Activated naive CD8-positive, alpha-beta T cell treated with anti-CD3 and anti-CD28 coated beads, Interleukin-2, amount 50 U/mL, for 16 hours (primary cell): ENCODE data around the gene SOX1.

Experiments
- DNase-seq: peaks from one replicate; pipeline ENCODE4 v3.0.0-alpha.2; 2020; ENCODE audit warnings: low read depth, low spot score

Gene SOX1

DNA sequence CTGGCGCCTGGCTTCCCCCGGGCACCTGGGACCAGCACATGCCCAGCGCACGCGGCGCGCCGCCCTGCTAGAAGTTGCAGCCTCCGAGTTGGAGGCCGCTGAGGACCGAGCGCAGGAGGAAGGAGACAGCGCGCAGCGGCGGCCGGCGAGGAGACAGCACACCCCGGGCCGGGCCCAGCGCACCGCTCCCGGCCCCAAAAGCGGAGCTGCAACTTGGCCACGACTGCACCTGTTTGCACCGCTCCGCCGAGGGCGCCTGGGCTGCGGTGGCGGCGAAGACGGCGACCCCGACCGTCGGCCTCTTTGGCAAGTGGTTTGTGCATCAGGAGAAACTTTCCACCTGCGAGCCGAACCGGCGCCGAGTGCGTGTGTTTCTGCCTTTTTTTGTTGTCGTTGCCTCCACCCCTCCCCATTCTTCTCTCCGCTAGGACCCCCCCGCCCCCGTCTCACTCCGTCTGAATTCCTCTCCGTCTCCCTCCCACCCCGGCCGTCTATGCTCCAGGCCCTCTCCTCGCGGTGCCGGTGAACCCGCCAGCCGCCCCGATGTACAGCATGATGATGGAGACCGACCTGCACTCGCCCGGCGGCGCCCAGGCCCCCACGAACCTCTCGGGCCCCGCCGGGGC lies at the start of gene SOX1:
SOX1 (plus strand) TSS at position 34 of the 626 bp plus-strand sequence; CDS start at position 544, 510 bp downstream.
- DNase-seq = no peak

- DNase-seq = no peak
Observed at GRCh38 chr13:112024577-112024976, 42.4 kb upstream of the SOX1 start.

DNA sequence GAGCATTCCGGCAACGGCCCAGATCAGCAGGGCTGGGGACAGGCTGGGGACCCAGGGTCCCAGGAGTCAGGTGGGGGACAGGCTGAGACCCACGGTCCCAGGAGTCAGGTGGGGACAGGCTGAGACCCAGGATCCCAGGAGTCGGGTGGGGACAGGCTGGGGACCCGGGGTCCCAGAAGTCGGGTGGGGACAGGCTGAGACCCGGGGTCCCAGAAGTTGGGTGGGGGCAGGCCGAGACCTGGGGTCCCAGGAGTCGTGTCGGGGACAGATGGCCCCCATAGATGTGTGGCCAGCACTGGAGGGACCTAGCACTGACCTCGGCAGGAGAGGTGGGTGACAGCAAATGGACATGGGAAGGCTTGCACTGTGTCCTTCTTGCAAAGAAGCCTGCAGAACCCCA lies 39.7 kb upstream of the SOX1 start:
- DNase-seq = no peak

DNA sequence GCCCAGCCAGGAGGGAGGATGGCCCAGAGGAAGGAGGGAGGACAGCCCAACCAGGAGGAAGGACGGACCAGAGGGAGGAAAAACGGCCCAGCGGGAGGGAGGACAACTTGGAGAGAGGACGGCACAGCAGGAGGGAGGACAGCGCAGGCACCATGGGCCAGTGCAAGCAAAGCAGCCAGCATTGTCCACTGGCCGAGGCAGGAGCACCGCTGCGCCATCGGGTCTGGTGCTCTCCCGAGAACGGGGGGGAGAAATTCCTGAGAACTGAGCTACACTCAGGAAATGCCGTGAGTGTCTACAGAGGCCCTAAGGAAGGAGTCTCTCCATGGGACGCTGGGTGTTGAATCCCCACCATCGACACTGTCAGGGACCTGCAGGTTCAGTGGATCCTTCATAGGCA lies 38.5 kb upstream of the SOX1 start:
- no peak for DNase-seq

DNA sequence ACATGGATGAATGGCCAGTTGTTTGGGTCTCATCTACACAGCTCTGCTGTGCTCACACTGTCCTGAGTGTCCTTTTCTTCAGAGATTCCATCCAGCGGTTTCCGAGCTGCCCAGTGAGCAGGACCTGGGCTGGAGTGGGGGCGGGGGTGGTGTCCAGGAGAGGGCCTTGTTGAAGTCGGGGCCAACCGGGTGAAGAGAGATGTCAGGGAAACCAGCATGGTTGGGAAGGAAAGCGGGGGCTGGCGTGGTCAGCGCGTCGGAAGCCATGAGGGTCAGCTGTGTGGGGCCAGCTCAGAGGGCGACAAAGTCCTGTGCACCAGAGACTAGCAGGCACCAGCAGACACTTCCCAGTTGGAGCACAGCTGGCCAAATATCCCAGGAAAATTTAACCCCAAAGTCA lies 37.8 kb upstream of the SOX1 start:
- DNase-seq = no peak

DNA sequence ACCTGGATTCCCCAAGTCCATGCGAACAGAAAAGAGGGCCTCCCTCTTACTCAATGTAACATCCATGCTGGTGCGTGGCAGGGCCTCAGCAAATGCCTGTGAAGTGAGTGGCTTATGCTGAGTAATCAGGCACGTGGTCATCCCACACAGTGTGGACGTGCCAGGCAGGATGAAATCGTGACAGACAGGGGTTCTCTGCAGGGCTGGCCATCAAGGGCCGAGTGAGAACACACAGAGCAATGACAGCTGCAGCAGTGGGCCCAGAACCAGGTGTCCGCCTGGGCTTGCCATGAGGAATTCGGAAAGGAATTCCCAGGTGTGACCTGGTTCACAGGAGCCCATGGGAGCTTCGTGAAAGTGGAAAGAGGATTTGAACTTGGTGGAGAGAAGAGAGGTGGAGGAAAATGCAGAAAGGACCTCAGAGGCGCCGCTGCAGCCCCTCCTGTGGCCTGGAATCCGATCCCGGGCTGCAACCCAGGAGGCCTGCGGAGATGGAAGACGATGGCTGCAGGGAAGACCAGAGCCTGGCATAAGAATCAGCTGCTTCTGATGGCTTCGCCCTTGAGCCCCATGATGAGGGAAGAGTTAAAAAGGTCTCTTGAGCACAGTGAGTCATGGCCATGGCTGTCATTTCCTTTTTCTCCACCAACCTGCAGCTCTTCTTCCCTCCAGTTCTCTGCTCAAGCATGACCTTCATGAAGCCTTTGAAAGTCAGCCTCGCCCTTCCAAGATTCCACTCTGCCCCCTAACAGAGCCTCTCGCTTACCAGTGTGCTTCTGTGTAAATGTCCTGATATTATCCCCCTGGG lies 34.6 kb upstream of the SOX1 start:
- no peak for DNase-seq

DNA sequence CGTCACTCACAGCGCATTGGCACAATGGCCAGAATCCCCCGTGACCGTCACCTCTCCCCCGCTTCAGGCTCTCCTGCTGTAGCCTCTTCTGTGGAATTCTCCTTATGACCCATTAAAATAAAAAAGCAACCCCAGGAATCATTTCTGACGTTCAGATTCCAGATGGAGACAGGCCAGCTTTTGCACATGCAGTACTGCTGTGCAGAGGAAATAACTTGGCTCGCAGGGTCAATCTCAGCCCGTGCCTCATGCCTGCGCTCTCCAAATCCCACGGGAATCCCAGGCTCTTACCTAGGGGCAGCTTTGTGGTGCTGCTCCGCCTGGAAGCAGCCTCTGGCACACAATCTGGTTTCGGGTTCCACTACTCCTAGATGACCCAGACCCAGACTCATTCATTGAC lies 32.7 kb upstream of the SOX1 start:
- DNase-seq = no peak

GRCh38 chr13:112034846-112035245 lies 32.1 kb upstream of the SOX1 start:
- no peak for DNase-seq

DNA sequence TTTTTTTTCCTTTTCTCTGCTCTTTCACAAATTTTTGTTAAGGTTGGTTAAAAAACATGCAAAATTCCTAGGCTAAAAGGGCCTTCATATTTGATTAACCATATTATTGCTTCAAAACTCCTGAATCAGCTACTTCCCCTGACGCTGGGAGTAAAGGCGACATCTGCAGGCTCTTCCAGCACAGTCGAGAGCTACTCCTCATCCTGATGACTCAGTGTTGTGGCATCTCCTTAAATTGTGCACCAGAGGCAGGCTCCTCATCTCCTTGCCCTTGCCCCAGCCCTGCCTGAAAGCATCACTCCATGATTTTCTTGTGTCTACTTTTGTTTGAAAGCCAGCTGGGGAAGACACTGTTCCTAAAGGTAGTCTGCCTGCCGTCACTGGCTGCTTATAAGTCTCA lies 24.5 kb upstream of the SOX1 start:
- no peak for DNase-seq

- DNase-seq = no peak
Observed at GRCh38 chr13:112052213-112052612, 14.7 kb upstream of the SOX1 start.

GRCh38 chr13:112053167-112053743 lies 13.7 kb upstream of the SOX1 start:
- no peak for DNase-seq

GRCh38 chr13:112053744-112054615 lies 13.0 kb upstream of the SOX1 start:
- no peak for DNase-seq

DNA sequence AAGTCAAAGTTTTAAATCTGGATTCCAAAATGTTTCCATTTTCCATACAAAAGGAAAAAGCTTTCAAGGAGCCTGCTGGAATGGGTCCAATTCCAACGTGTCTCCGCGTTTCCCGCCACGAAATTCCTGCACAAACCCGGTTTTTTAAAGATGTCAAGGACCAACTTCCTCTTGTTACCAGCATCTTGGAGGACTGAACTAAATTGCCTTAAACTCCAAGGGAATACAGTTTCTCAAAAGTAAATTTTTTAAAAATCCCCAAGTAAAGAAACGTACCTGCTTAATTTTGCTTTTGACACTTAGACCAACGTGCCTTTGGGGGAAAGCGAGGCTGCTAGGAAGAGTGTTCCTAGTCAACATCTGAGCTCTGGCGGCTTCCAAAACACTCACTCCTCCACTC lies 12.3 kb upstream of the SOX1 start:
- no peak for DNase-seq

DNA sequence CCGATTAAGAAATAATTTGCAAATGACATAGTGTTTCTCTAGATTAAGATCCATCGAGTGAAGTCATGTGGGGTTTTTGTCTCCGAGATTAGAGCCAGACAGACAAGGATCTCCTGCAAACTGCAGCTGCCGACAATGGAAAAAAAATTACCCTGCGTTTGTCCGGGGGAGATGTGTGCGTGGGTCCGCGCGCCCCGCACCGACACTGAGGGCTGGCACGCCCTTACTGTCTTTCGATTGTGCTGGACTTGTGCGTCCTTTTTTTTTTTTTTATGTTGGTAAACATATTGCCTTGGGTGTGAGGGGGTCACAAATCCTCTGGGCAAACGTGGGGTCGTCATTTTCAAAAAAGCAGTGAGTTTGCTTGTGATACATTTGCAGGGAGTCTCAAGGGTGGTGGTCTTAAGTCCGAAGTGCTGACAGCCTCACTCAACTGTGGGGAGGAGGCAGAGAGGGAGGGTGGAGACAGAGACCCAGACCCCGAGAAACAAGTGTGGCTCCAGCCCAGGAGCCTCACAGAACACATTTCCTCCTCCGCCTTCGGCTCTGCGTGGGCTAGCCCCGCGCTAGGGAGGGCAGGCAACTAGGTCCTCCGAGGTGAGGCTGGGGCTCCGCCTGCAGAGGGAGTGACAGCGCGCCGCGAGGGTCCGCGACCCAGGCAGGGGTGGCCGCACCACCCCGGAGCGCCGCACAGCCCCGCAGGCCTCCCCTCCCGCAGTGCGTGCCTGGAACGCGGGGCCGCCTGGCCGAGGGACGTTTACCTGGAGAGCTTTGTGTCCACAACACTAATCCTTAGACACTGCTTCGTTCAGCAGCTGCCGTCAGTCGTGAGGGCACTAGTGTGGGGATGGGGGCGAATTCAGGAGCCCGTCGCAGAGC lies 11.7 kb upstream of the SOX1 start:
- DNase-seq = no peak

DNA sequence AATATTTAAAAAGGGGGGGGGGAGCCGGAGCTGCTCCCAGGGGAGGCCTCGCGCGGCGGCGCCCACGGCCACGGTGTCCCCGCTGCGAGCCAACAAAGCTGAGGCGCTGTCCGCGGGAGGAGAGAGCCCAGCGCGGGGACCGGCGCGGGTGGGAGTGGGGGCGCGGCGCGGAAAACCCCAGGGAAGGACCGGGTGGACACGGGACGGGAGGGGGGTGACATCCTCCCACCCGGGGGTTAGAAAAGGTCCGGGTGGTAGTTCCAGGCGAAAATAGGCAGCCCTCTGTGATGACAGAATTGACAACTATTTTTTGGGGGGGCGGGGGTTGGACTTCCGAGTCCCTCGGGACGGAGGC lies 11.1 kb upstream of the SOX1 start:
- no peak for DNase-seq

DNA sequence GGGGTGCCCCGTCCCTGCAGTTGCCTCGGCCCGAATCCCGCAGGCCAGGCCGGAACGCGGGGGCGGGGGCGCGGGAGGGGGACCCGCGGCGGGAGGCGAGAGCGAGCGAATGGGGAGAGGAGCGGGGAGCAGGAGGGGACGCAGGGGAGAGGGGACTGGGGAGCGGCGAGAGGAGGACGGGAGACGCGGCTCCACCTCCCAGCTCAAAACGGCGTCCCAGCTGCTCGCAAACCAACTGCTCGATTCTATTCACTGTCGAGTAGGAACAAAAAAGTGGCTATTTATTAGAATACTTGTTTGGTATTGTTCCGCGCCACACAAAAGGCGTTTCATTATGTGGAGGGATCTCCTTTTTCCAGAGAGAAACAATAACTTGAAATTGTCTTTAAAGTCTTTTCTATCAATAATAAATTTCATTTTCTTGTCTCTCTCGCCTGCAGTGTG lies 10.6 kb upstream of the SOX1 start:
- DNase-seq = no peak

DNA sequence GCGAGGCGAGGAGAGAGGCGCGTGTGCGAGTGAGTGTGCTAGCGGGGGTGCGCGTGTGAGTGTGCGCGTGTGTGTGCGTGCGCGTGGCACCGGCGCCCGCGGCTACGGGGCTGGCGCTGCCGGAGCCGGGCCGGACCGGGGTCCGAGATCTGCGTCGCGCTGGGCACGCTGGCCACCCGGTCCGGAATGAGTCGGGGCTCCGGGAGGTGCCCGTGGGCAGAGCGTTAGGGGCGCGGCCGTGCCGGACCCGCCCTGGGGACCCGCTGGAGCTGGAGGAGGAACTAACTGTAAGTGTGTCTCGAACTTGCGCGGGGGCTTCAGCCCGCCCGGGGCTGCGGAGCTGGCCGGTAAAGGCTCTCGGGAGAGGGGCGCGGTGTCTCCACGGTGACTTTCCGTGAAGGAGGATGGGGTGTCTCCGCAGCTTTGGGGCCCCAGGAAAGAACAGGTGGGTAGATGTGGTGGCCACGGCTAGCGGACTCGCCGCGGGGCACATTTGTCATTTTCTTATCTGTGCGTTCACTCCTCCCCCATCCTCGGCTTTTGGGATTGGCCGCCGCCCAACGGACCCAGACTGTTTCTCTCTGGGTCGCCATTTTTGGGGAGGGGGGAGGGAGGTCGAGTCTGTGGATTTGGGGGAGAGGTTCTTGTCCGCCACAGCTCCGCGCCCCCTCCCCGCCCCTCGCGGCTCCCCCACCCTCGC lies 10.1 kb upstream of the SOX1 start:
- DNase-seq = no peak

- no peak for DNase-seq
Observed at GRCh38 chr13:112057439-112057735, 9.6 kb upstream of the SOX1 start.

- no peak for DNase-seq
Observed at GRCh38 chr13:112057736-112058518, 9.0 kb upstream of the SOX1 start.

- no peak for DNase-seq
Observed at GRCh38 chr13:112058519-112058873, 8.5 kb upstream of the SOX1 start.
